Coronary artery (tissue), 2 donors: Measurements from ENCODE around the gene CD81.
A peak's percentile ranks its signal among the peaks of the same experiment; 100 is the strongest.

ENCODE experiments used
- DNase-seq: peaks from one replicate; pipeline ENCODE4 v3.0.0-alpha.2; 2017; ENCODE audit warnings: low spot score
- H3K27ac ChIP-seq, 2 donors: fragments of 200-600 bp; sonication (generic); one replicate each; pipeline ENCODE4 v1.5.1; 2016 to 2019
- H3K4me3 ChIP-seq: fragments of 200-600 bp; sonication (generic); 2 replicates; pipeline ENCODE4 v1.5.1; 2016; ENCODE audit warnings: mild to moderate bottlenecking, moderate library complexity
- TF ChIP-seq, protein P1 (sequence below): fragments of 200-600 bp; sonication (generic); IDR thresholded peaks from one replicate; pipeline ENCODE4 v1.5.1; 2019; ENCODE audit warnings: antibody characterized with exemption

The CD81 gene

DNA sequence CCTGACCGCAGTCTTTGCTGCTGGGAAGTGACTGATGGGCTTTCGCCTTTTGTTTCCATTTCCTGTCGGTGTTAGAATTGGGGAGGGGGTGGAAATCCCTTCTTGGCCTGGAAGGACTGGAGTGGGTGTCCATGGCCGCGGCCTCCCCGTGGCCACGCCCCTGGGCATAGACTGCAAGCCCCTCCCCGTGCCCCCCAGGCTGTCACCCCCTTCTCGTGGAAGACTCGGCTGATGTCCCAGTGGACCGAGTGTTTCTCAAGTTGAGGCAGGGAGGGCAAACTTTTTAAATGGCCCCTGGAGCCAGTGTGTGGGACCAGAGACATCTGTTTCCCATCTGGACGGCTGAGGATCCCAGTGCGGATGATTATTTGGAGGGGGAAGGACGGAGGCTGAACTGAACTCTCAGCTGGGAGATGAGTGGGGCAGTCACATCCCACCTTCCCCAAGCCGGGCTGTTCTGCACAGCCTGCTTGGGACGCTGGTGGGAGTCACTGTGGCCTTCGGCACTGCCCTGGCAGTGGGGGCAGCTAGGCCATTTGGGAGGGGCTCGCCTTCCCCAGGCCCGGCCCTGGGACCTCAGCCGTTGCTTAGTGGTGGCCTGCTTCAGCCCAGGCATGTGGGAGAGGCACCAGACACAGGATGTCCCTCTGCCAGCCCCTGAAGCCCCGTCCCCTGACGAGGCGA, 1.6 kb downstream of the CD81 start:
- TF ChIP-seq, protein P1, sequence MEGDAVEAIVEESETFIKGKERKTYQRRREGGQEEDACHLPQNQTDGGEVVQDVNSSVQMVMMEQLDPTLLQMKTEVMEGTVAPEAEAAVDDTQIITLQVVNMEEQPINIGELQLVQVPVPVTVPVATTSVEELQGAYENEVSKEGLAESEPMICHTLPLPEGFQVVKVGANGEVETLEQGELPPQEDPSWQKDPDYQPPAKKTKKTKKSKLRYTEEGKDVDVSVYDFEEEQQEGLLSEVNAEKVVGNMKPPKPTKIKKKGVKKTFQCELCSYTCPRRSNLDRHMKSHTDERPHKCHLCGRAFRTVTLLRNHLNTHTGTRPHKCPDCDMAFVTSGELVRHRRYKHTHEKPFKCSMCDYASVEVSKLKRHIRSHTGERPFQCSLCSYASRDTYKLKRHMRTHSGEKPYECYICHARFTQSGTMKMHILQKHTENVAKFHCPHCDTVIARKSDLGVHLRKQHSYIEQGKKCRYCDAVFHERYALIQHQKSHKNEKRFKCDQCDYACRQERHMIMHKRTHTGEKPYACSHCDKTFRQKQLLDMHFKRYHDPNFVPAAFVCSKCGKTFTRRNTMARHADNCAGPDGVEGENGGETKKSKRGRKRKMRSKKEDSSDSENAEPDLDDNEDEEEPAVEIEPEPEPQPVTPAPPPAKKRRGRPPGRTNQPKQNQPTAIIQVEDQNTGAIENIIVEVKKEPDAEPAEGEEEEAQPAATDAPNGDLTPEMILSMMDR, result no peak
- Histone ChIP-seq H3K27ac (peak overlapping the region; percentile 95 to 100), H3K4me3 (peak overlapping the region; percentile 84)
- DNase-seq, result no peak

DNA sequence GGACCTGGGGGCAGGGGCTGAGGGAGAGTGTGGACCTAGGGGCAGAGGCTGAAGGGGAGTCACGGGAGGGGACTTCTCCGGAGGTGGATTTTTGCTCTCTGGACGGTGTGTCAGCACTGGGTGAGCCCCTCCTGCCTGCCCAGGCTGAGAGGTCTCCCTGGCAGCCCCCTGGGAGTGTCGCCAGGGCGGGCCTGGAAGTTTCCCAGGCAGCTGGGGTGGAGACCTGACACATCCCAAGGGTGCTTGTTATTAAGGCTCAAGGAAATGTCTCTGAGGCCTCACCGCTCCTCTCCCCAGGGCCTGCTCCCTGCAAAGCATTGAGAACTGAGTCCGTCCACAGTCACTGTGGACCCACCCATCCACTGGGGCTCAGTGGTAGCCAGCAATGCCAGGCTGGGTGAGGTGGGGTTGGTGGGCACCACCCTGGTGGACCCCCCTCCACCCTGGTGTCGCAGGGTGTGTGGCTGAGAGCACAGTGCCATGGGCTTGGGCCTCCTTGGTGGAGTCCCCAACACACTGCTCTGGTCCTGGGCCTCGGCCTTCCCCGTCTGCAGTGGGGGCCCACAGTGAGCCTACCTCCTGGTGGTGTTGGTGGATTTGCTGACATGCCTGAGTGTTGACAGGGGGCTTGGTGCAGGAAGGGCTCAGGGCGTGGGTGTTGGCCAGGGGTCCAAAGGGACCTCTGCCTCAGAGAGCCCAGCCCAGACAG, 2.5 kb downstream of the CD81 start:
- DNase-seq, result no peak
- TF ChIP-seq, protein P1, result no peak

DNA sequence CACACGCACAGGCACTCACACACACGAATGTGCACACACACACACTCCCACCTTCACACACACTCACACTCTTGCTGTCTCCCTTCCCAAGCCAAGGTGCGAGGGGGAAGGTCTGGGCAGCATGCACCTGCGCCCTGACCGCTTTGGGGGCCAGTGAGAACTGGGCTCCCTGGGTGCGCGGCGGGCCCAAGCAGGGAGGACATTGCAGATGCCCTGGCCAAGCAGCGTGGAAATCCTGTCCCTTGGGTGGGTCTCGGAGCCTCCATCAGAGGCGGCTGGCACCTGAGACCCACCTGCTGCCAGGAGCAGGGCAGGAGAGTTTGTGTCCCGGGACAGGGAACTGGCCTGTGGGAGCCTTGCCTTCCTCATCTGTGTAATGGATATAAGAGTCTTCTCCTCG, 3.3 kb downstream of the CD81 start:
- DNase-seq, result no peak
- H3K4me3 ChIP-seq, result peak overlapping the region; percentile 84
- peak overlapping the region; percentile 95 to 100 for H3K27ac ChIP-seq
- TF ChIP-seq, protein P1, result no peak

More for the DNA sequence above, 2.5 kb downstream of the CD81 start:
- peak overlapping the region; percentile 84 for H3K4me3 ChIP-seq
- H3K27ac ChIP-seq, result peak overlapping the region; percentile 95 to 100

DNA sequence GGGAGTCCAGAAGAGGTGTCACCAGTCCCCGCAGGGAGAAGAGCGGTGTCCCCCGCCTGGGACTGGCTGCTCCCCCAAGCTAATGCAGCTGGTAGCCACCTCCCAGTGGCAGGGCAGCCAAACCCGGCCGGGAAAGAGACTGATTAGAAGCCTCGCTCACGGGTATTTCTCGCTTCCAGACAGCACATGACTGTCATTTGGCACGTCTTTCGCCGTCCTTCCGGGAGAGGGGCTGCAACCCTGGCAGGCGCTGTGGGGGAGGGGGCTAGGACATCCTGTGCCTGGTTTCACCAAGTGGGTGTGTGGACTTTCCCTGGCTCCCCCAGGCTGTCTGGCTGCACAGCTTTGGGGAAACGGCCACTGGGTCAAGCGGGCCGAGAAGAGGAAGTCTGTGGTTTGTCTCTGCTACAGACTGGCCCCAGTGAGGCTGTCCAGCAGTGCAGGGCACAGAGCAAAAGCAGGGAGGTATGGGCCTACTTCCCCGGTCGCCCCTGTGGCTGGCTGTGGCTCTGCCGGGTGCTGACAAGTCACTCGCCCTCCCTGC, 3.8 kb downstream of the CD81 start:
- Histone ChIP-seq H3K4me3 (peak overlapping the region; percentile 84), H3K27ac (peak overlapping the region; percentile 95 to 100)
- DNase-seq, result peak; percentile 80
- TF ChIP-seq, protein P1, result no peak

DNA sequence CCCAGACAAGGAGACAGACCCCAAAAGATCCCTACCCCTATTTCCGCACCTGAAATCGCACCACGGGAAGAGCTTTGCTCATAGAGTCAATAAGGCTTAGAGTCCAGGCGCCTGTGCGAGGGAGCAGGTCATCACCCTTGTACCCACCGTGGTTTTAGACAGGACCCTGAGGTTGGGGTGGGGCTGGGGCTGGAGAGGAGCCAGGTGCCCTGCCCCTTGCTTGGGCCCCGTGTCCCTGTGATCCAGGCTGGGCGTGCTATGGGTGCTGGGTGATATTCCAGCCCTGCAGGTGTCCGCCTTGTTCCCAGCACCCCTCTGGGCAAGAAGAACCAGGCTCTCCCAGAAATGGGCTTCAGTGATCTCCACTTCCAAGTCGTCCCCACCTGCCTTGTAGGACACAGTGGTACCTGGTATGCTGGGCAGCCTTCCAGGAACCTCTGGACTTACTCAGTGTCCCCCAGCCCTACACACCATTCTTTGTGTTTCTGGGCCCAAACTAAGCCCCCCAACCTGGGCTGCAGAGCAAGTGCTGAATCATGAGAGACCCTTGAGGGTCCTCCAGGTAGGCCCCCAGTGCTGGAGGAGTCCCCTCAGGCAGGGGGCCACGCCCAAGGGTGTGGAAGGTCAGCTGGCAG, 4.5 kb downstream of the CD81 start:
- TF ChIP-seq, protein P1, result no peak
- H3K4me3 ChIP-seq, result peak overlapping the region; percentile 84
- peak overlapping the region; percentile 95 to 100 for H3K27ac ChIP-seq
- no peak for DNase-seq

DNA sequence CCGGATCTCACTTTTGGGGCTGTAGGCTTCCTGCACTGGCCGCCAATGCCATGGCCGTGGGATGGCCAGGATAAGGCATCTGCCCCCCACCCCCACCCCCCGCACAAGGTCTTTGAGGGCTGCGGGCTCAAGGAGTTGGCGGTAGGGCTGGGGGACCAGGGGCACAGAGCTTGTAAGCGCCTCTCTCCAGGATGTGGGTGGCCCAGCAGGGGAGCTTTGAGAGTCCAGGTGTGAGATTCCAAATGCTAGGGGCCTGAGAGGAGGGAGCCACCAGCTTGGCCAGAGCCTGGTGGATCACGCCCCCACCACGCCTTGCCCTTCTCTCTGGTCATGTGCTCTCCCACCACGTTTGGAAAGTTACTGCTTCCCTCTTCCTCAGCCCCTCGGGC, 5.0 kb downstream of the CD81 start:
- DNase-seq, result no peak
- H3K27ac ChIP-seq, result peak overlapping the region; percentile 95 to 100
- peak overlapping the region; percentile 49 for H3K4me3 ChIP-seq
- TF ChIP-seq, protein P1, result no peak
